HUES48 (cell line): ENCODE measurements around the gene TRIM16.
"Not testable (repeated sequence)": the region's sequence is repeated elsewhere in the genome, so short reads cannot be mapped to it uniquely, and the experiment has no call there.

Experiments used
- H3K27ac ChIP-seq: one replicate; pipeline ENCODE4 v1.7.0; 2013; ENCODE audit warnings: low read depth, low read length, inconsistent platforms
- H3K27me3 ChIP-seq: 2 replicates; pipeline ENCODE4 v1.6.1; 2013; ENCODE audit warnings: mild to moderate bottlenecking, low read length; ENCODE audit not compliant: control insufficient read depth, insufficient read depth
- H3K36me3 ChIP-seq: 2 replicates; pipeline ENCODE4 v1.6.1; 2013; ENCODE audit warnings: low read length; ENCODE audit not compliant: control insufficient read depth, insufficient read depth
- H3K4me1 ChIP-seq: 2 replicates; pipeline ENCODE4 v1.6.1; 2013; ENCODE audit warnings: mild to moderate bottlenecking, low read length; ENCODE audit not compliant: control insufficient read depth, insufficient read depth
- H3K4me3 ChIP-seq: 2 replicates; pipeline ENCODE4 v1.5.1; 2013; ENCODE audit warnings: mild to moderate bottlenecking, low read depth, low read length
- H3K9ac ChIP-seq: 2 replicates; pipeline ENCODE4 v1.6.1; 2013; ENCODE audit warnings: mild to moderate bottlenecking, low read depth, low read length, moderate library complexity
- H3K9me3 ChIP-seq: 2 replicates; pipeline ENCODE4 v1.6.1; 2013; ENCODE audit warnings: low read length; ENCODE audit not compliant: control insufficient read depth, insufficient read depth

Gene TRIM16

DNA sequence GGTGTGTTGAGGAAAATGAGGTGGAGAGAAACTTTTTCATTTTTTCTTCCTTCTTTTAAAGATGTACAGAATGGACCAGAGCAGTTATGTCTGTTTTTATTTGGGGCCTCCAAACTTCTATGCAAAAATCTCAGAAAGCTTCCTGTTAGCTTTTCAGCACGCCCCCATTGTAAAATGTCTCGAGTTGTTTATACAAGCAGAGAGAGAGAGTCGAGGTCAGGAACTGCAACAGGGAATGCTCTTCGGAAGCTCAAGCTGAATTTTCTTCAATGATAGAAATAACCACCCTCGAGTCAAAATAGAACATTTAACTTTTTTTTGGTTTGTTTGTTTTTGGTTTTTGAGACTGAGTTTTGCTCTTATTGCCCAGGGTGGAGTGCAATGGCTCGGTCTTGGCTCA, 68.3 kb downstream of the TRIM16 start:
- H3K9ac ChIP-seq, H3K9me3 ChIP-seq, H3K4me3 ChIP-seq, H3K36me3 ChIP-seq, H3K4me1 ChIP-seq, H3K27ac ChIP-seq, H3K27me3 ChIP-seq: not testable (repeated sequence)

DNA sequence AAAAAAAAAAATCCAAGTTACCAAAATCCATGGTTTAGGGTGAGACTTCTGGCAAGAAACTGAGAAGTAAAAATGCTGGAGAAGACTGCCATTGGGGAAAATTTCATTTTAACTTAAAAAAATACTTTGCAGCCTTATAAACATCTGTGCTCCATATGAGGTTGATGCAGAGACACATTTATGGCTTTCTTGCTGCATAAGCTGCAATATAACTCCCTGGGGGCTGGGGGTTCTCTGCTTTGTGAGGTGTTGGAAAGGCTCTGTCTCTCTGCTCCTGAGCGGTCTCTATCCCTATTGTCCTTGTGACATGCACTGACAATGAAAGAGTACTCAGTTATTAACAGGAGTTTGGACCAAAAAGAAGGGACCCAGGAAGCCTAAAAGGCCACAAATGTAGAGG, 71.0 kb downstream of the TRIM16 start:
- H3K27ac ChIP-seq, H3K27me3 ChIP-seq, H3K9ac ChIP-seq: not testable (repeated sequence)

DNA sequence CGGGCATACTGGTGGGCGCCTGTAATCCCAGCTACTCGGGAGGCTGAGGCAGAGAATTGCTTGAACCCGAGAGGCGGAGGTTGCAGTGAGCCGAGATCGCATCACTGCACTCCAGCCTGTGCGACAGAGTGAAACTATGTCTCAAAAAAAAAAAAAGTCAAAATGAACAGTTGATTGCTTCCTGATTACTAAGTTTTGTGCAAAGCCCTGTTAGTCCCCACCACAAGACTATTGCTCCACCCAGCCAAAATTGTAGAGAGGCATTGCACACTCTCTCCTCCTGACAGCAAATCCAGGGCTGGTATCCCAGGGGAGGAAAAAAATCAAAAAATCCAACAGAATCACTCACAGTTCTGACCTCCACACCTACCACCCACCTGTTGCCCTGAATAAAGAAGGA, 91.2 kb downstream of the TRIM16 start:
- not testable (repeated sequence) for H3K4me3 ChIP-seq, H3K4me1 ChIP-seq, H3K9ac ChIP-seq, H3K36me3 ChIP-seq, H3K9me3 ChIP-seq, H3K27me3 ChIP-seq, H3K27ac ChIP-seq

More for the DNA sequence above, 71.0 kb downstream of the TRIM16 start:
- not testable (repeated sequence) for H3K4me1 ChIP-seq, H3K36me3 ChIP-seq, H3K9me3 ChIP-seq, H3K4me3 ChIP-seq

DNA sequence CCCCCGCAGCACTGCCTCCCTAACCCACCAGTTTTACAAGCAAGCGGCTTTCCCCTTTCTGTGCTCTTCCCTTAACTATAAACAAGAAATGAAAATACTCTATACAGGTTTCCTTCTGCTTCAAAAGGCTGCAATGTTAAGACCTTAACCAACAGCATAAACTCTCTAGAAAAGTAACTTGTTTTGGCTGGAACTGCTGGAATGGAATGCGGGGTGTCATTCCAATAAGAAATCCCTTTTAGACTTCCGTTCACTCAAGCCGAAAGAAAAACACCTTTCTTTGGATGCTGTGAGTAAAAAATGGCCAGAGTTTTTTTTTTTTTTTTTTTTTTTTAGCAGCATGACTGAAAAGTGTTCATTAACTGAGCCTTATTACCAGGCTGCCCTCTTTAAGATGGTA, 92.1 kb downstream of the TRIM16 start:
- not testable (repeated sequence) for H3K9me3 ChIP-seq, H3K9ac ChIP-seq, H3K27ac ChIP-seq, H3K27me3 ChIP-seq, H3K4me1 ChIP-seq, H3K4me3 ChIP-seq, H3K36me3 ChIP-seq

DNA sequence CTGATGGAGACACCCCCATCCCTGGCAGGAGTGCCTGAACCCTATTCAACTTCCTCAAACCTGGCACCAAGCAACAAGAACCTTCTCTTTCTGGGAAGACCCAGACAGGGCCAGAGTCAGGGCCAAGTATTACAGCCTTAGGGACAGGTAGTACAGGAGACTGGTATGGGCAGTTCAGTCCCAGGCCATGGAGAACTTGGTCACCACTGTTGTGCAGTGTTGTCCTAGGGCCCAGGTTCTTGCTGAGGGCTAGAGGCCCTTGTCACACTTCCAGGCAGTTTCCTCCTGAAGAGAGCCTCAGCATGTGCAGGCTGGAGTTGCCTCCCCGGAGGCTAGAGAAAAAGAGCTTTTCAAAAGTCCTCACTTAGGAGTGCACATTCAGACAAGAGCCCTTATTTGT, 93.3 kb downstream of the TRIM16 start:
- not testable (repeated sequence) for H3K27ac ChIP-seq, H3K27me3 ChIP-seq, H3K9me3 ChIP-seq, H3K4me1 ChIP-seq, H3K9ac ChIP-seq, H3K4me3 ChIP-seq, H3K36me3 ChIP-seq

DNA sequence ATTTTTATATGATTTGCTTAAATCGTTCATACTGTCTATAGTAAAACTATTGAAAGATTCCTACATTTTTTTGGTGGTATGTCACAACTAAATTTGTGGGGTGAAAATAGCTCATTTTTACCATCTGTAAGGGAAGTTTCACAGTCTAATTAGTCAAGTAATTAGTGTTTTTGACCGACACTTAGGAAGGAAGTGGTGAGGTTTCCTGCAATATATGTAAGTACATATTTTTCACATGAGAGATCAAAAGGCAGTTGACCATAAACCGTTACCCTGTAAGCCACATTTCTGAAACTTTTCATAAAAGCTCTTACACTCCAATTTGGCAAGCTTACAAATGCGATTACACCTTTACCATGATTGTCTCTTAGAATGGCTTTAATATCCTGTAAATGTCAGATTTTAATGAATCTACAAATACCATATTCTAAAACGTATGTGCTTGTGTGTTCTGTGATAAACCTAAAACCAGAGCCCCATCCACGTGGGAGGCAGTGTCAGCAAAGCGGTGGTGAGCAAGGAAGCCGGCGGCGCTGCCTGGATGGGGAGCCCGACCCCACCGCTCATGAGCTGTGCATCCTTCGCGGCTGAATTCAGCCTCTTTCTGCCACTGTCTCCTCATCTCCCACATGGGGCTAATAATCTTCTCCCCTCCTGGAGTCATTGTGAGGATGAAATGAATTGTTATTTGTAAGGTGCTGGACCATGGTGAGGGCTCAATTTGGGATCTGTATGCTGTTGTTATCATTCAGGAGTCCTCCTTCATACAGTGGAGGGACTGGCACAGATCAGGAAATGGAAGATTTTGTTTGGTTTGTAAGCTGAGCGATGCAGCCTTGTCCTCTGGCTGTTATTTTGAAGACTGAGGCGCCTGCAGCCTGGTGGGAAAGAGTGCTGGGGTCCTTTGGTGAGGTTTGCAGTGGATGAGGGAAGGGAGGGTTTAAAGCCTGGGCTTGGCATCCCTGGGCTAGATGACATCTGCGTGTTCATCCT, 94.3 kb downstream of the TRIM16 start:
- not testable (repeated sequence) for H3K27me3 ChIP-seq, H3K9me3 ChIP-seq, H3K27ac ChIP-seq, H3K36me3 ChIP-seq, H3K4me1 ChIP-seq, H3K9ac ChIP-seq, H3K4me3 ChIP-seq

DNA sequence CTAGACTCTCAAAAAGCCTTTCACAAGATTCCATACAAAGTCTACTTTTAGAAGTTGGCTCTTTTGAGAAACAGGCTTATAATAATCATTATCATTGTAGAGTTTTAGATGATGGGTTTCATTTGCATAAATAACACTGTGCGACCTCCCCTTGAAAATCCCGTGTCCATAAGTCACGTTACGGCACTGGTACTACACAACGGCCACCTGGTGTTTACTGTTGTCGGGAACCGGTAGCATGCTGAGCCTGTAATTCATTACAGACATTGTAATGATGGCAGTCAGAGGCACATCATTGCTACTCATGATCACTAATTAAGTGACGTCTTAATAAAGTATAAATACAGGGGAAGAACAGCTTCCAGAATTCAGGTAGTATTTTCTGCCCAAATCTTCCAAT, 96.1 kb downstream of the TRIM16 start:
- not testable (repeated sequence) for H3K27ac ChIP-seq, H3K36me3 ChIP-seq, H3K27me3 ChIP-seq, H3K4me3 ChIP-seq, H3K4me1 ChIP-seq, H3K9me3 ChIP-seq, H3K9ac ChIP-seq

DNA sequence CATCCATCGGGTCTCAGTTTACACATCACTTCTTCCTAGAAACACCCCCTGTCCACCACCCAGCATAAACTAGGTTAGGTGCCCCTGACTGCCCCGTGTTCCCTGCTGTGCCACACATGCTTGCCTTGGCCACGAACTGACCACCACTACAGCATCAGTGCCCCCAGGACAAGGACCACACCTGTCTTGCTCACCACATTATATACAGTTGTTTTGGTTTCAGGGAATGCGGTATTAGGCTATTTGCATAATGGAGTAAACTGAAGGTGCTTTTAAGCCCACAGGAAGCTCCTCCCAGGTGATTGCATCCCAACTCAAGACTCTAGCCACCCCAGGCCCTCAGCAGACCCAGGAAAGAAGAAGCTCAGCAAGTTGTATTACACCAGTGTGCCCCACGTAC, 100.8 kb downstream of the TRIM16 start:
- not testable (repeated sequence) for H3K4me1 ChIP-seq, H3K36me3 ChIP-seq, H3K9me3 ChIP-seq, H3K27ac ChIP-seq, H3K27me3 ChIP-seq, H3K4me3 ChIP-seq, H3K9ac ChIP-seq

DNA sequence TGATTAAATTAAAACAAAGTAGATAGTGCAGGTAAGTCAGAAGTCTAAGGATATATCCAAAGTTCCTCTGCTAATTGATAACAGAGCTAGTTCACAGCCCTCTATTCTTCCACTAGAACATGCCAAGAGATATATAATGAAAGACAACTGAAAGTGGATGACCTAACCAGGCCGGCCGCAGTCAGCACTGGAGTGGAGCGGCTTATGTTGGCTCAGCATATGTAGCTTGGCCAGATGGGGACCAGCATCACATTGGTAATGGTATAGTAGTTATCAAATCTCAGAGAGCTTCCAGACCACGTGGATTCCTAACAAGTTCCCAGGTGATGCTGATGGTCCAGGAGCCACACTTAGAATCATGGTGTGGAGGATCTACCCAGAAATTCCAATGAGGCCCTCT, 102.6 kb downstream of the TRIM16 start:
- not testable (repeated sequence) for H3K9ac ChIP-seq, H3K36me3 ChIP-seq, H3K4me1 ChIP-seq, H3K4me3 ChIP-seq, H3K27ac ChIP-seq, H3K27me3 ChIP-seq, H3K9me3 ChIP-seq
